Muscle of back (tissue), 13 donors: Measurements from ENCODE around the gene RYR3. TPM values are rescaled to one million over a fixed set of nuclear protein-coding genes. Genes with fewer than 3 reads are reported as not detected.

ENCODE experiments used
- DNase-seq, 3 donors: peaks; one replicate each; pipeline versions ENCODE4 v3.0.0 to v3.0.0-alpha.2; 2013
- long read RNA-seq, 9 donors: transcript quantifications; one replicate each; lab custom pipeline, GENCODE V29; 2026
- polyA plus RNA-seq, 10 donors: library from polyadenylated mRNA; unstranded; fragments of 120-200 nt; gene quantifications; one replicate each; pipeline ENCODE4 v1.2.1, GENCODE V29; 2013; ENCODE audit not compliant: insufficient read length in 10 of 10

RYR3 gene
- polyA plus RNA-seq, result 10 to 100 TPM; 15.4 to 62.4 (median 41.5) TPM
- long read RNA-seq, donor 1, result 0 reads
- long read RNA-seq, donor 2, result 0 reads
- long read RNA-seq, donor 3, result 0 reads
- long read RNA-seq, donor 4, result 0 reads
- long read RNA-seq, donor 5, result 0 reads
- long read RNA-seq, donor 6, result 0 reads
- long read RNA-seq, donor 7, partial matches to known transcripts, result 10 of 20 reads
- long read RNA-seq, donor 7, other reads (novel, unspliced or antisense), result 10 of 20 reads
- long read RNA-seq, donor 8, result 0 reads
- long read RNA-seq, donor 9, result 0 reads

GRCh38 chr15:33310481-33311311 lies at the start of gene RYR3:
TSS of gene RYR3 (plus strand) at chr15:33310967. CDS start at chr15:33311046, 79 bp downstream.
- peak; percentile 42 to 85 (median 62) for DNase-seq

- no peak for DNase-seq
Observed at GRCh38 chr15:33262306-33262705, 48.5 kb upstream of the RYR3 start.

GRCh38 chr15:33277689-33278088 lies 33.1 kb upstream of the RYR3 start:
- no peak for DNase-seq

- DNase-seq, result peak in 1 of 3 donors; percentile 68
Observed at GRCh38 chr15:33278816-33279612, 31.8 kb upstream of the RYR3 start.

GRCh38 chr15:33279613-33280205 lies 31.1 kb upstream of the RYR3 start:
- DNase-seq, result no peak

GRCh38 chr15:33282226-33283020 lies 28.3 kb upstream of the RYR3 start:
- no peak for DNase-seq

GRCh38 chr15:33283576-33283975 lies 27.2 kb upstream of the RYR3 start:
- DNase-seq, result no peak

GRCh38 chr15:33284336-33284735 lies 26.4 kb upstream of the RYR3 start:
- no peak for DNase-seq

- DNase-seq, result peak; percentile 36 to 65 (median 57)
Observed at GRCh38 chr15:33292717-33293307, 18.0 kb upstream of the RYR3 start.

- no peak for DNase-seq
Observed at GRCh38 chr15:33293713-33294334, 16.9 kb upstream of the RYR3 start.

GRCh38 chr15:33296050-33296449 lies 14.7 kb upstream of the RYR3 start:
- DNase-seq, result no peak

GRCh38 chr15:33296856-33297255 lies 13.9 kb upstream of the RYR3 start:
- no peak for DNase-seq

- no peak for DNase-seq
Observed at GRCh38 chr15:33298631-33299030, 12.1 kb upstream of the RYR3 start.

GRCh38 chr15:33304924-33305323 lies 5.8 kb upstream of the RYR3 start:
- no peak for DNase-seq

GRCh38 chr15:33309602-33310276 lies 1.0 kb upstream of the RYR3 start:
- peak; percentile 24 to 51 (median 30) for DNase-seq

GRCh38 chr15:33311312-33311971 lies 675 bp downstream of the RYR3 start:
- peak in 1 of 3 donors; percentile 43 for DNase-seq

GRCh38 chr15:33313491-33313890 lies 2.7 kb downstream of the RYR3 start:
- DNase-seq, result no peak

- DNase-seq, result peak in 1 of 3 donors; percentile 3
Observed at GRCh38 chr15:33314069-33314468, 3.3 kb downstream of the RYR3 start.

- DNase-seq, result no peak
Observed at GRCh38 chr15:33315044-33315443, 4.3 kb downstream of the RYR3 start.
